GM18498 (cell line): ENCODE results near the gene CWF19L2.
A peak's percentile ranks its signal among the peaks of the same experiment; 100 is the strongest.
"Not testable (repeated sequence)": the region's sequence is repeated elsewhere in the genome, so short reads cannot be mapped to it uniquely, and the experiment has no call there.

Source experiments
- ATAC-seq: cut with Tn5 transposase; IDR thresholded peaks from one replicate; pipeline ENCODE4 v1.9.1; 2021; ENCODE audit warnings: mild to moderate bottlenecking, moderate library complexity; ENCODE audit not compliant: unreplicated experiment

Gene CWF19L2

DNA sequence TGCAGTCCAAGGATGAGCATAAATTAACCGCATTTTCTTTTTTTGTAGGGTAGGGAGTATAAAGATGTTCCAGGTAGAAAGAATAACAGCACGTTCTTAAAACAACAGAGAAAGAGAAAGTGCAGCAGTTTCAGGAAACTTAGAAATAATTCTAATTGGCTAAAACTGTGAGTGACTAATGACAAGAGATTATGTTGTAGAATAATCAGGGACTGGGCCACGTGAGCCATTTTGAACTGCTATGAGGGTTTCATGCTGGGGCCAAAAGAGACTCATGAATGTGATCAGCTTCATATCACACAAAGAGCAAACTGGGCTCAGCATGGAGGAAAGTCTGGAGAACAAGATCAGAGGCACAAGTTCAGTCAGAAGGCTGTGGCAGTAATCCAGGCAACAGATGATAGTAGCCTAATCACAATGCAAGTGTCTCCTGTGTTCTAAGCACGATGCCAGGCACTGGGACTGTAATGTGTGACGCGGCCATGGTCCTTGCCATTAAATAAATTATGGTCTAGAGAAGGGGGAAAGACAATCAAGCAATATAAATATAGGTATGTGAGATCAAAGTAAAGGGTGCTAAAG is 17.9 kb downstream of the CWF19L2 start:
- no peak for ATAC-seq

DNA sequence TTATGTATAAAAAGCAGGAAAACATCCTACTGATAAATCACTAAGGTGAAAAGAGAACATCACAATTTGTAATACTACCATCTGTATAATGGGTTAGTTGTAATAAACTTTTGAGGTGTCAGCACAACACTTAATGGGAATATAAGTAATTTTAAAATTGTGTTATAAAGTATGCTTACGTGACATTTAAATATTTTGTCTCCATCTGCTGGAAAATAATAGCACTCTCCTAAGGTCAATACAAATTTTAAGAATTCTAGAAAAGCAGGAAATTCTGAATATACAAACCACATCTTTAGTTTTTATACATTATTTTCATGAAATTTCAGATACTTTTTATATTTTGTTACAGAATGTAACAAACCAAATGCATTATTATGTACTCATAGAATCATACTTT is 19.5 kb downstream of the CWF19L2 start:
- ATAC-seq = no peak

DNA sequence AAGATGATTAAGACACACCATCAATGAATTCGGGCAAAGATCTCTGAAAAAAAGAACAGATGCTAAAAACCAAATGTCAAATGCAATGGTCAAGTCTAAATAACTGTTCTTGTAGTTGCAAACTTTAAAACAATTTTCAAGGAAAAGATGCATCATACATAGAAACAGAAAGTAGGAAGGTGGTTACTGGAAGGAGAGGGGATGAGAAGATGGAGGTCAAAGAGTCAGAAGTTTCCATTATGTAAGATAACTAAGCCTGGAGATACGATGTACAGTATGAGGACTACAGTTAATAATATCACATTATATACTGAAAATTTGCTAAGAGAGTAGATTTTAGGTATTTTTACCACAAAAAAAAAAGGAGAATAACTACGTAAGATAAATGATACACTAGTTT is 27.1 kb downstream of the CWF19L2 start:
- ATAC-seq = no peak

DNA sequence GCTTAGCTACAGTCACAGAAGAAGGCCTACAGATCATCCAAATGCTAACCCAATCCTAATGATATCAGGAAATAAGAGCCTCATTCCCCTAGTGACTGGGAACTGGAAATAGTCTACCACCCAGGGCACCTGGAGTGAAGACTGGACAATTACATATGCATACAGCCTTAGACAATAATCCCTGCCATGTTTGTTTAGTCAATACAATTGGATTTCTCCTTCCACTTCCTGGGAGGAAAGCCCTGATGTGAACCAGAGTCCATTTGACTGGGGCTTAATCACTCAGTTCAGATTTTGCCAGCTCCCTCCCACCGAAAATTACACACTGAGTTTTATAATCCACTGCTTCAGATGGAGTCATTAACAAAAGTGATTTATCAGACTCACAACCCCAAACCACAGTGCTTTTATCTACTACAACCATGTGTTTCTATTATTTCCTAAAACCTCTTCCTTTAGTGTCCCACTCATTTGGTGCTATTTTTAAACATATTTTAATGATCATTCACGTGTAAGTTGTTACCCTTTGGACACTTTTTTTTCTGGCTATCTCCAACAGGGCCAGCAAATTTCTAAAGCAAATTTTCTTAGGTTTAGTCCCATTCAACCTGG is 29.9 kb downstream of the CWF19L2 start:
- ATAC-seq = no peak

DNA sequence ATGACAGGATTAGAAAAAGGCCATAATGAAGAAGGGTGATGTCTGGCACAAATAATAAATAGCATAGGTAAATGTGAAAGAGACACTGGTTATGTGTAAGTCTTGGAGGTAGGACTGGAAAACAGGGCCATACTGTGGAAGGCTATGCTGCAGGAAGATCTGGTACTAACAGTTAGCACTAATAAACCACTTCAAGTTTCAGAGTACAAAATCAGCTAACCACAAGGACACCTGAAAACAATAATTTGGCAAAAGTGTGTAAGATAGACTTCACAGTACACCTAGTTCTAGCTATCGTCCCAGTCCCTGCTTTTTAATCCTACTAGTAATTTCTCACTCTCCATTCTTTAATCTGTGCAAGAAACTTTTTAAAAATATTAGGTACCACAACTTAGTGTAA is 44.3 kb downstream of the CWF19L2 start:
- peak; percentile 73 for ATAC-seq

DNA sequence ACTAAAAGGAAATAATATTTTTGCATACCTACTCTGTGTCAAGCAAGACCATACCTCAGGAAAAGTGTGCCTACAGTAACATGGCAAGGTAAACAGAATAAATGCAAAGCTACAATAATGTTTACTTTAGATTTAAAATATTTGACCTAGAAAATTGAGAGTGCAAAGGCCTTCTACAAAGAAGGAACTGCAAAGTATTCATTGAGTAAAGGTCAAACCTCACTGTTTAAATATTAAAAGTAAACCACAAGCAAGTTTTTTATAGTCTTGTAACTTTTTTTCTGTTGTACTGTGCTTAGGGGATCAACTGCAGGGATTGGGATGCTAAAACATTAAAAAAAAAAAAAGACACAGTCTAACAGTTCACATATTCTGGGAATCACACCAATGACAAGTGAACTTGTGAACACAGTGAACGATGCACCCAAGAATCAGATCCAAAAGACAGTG is 48.8 kb downstream of the CWF19L2 start:
- no peak for ATAC-seq

DNA sequence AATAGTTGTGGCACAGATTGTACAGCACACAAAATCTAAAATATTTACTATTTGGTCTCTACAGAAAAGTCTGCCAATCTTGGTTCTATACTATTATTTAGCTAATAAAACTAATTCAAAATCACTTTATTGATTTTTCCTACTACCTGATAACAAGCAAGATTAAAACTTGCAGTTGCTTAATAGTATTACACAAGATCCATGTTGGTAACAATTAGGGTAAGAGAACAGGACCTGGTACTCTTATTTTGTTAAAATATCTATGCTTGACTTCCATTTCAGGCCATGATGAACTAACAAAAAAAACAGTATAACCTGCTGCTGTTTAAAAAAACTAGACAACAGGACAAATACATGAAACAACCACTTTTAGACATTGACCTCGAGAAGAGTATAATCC is 52.4 kb downstream of the CWF19L2 start:
- no peak for ATAC-seq

DNA sequence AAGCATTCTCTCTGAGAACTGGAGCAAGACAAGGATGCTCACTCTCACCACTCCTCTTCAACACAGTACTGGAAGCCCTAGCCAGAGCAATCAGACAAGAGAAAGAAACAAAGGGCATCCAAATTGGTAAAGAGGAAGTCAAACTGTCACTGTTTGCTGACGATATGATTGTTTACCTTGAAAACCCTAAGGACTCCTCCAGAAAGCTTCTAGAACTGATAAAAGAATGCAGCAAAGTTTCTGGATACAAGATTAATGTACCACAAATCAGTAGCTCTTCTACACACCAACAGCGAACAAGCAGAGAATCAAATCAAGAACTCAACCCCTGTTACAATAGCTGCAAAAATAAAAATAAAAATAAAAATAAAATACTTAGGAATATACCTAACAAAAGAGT is 56.5 kb downstream of the CWF19L2 start:
- ATAC-seq = not testable (repeated sequence)

DNA sequence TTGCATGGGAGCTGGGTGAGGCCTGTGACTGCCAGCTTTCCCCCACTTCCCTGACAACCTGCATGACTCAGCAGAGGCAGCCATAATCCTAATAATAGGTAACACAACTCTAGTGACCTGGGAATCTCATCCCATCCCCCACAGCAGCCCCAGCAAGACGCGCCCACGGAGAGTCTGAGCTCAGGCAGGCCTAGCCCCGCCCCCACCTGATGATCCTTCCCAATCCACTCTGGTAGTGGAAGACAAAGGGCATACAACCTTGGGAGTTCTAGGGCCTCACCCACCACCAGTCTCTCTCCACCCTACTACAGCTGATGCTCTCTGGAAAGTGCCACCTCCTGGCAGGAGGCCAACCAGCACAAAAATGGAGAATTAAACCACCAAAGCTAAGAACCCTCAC is 60.3 kb downstream of the CWF19L2 start:
- ATAC-seq = no peak

DNA sequence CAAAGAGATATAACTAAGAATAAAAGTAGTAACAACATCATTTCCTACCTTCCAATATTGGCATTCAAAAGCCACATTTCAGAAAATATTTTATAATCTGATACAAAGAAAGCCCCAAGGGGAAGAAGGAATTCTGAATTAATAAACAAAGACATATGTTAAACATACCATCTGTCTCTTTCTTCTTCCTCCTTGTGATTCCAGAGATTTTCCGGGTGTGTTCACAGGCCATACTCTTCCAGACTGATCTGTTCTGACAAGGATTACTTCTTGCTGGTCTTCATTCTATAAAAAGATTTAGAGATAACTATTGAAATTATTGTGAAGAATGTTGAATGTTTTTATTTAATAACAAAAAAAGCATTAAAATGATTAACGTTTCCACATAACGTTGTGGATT is 65.0 kb downstream of the CWF19L2 start:
- no peak for ATAC-seq

DNA sequence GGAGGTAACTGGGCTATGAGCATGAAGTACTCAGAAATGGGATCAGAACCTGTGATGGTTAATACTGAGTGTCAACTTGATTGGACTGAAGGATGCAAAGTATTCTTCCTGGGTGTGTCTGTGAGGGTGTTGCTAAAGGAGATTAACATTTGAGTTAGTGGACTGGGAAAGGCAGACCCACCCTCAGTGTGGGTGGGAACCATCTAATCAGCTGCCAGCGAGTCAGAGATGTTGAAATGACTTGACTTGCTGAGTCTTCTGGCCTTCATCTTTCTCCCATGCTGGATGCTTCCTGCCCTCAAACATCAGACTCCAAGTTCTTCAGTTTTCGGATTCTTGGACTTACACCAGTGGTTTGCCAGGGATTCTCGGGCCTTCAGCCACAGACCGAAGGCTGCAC is 66.9 kb downstream of the CWF19L2 start:
- ATAC-seq = not testable (repeated sequence)

DNA sequence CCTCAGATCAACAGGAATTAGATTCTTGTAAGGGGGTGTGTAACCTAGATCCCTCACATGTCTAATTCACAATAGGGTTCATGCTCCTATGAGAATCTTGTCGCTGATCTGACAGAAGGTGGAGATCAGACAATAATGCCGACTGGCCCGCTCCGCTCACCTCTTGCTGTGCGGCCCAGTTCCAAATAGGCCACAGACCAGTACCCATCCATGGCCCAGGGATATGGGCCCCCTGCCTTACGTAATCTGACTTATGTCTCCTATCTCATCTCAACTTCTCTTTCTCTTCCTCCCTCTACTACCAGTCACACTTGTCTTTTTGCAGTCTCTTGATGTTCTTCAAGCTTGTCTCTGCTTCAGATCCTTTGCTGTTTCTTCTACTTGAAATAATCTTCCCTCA is 70.0 kb downstream of the CWF19L2 start:
- no peak for ATAC-seq

DNA sequence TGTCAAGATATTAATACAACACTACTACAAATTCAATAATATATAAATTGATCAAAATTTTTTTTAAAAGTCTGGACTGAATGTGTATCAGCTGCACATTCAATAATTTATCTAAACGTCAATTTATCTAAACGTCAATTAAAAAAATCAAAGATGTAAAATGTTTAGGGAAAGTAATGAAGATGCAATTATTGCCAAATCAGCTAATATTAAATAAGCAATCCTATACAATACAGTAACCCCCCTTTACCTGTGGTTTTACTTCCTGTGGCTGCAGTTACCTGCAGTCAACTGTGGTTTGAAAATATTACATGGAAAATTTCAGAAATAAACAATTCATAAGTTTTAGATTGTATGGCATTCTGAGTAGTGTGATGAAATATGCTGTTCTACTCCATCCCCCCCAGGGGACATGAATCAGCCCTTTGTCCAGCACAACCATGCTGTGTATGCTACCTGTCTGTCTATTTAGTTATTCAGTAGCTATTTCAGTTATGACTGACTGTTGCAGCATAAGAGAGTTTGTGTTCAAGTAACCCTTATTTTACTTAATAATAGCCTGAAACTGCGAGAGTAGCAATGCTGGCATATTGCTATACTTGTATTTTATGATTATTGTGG is 72.2 kb downstream of the CWF19L2 start:
- no peak for ATAC-seq

DNA sequence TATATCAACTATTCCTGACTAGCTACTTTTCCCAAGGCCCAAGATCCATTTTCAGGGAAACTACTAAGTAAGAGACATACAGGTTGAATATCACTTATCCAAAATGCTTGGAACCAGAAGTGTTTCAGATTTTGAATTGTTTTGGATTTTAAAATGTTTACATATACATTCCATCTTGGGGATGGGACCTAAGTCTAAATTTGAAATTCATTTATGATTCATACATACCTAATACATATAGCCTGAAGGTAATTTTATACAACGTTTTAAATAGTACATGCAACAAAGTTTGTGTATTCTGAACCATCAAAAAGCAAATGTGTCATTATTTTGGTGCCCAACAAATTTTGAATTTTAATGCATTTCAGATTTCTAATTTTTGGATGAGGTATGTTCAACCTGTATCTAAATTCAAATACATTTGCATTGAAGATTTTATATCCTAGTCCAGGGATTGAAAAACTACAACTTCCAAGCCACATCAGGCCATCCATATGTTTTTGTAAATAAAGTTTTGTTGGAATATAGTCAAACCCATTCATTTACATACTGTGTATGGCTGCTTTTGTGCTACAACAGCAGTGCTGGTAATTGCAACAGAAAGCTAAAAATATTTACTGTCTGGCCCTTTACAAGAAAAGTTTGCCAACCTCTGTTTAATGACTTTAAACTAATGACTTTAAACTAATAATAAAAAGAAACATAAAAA is 73.3 kb downstream of the CWF19L2 start:
- ATAC-seq = no peak

DNA sequence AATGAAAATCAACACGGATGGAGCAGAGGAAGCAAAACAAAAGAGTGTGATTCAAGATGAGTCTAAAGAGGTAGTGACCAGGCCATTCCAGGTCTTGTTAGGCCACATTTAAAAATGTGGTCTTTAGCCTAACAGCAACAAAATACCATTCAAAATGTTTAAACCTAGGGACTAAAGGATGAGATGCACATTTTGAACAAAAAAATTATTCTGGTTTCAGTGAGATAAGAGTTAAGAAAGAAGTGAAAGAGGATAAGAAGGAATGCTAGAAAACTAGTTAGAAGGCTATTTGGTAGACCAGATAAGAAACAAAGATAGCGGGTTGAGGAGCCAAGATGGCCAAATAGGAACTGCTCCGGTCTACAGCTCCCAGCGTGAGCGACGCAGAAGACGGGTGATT is 85.2 kb downstream of the CWF19L2 start:
- ATAC-seq = no peak

DNA sequence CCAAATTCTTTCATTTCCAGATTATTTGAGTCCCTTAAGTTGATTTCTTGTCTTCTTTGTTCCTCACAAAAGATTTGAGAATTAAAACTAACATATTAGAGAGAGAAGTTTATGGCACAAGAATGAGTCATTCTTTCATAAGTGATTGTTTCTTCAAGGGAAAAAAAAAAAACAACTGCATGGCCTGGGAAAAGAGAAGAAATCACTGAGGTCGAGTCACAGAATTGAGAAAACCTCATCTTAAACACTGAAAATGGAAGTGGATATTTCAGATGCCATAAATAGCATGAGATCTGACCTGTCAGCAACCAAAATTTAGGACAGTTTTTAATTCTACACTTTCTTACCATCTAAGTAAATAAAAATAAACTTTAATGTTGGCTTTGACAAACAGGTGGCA is 87.2 kb downstream of the CWF19L2 start:
- no peak for ATAC-seq

DNA sequence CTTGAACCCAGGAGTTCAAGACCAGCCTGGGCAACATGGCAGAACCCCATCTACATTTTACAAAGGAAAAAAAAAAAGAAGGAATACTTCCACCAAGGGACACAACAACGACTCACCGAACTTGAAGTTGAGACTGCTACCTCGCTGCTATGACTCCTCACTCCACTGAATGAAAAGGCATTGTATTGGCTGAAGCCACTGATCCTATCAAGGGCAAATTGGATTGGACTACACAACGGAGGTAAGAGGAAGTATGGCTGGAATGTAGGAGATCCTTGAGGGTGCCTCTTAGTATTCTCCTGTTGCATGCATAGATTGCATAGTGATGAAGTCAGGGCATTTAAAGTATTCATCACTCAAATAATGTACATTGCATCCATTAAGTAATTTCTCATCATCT is 97.9 kb downstream of the CWF19L2 start:
- no peak for ATAC-seq

DNA sequence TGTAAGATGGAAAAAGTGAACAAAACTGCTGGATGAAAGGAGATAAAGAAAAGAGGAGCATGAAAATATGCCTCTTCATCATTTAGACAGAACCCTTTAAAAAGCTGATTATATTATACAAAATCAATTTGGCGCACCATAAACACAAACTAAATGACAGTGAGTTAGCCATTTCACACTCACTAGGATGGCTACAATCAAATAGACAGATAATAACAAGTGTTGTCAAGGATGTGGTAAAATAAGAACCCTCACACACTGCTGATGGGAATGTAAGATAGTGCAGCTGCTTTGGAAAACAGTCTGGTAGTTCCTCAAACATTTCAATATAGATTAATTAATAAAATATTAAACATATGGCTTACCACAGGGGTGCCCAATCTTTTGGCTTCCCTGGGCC is 99.7 kb downstream of the CWF19L2 start:
- ATAC-seq = no peak

DNA sequence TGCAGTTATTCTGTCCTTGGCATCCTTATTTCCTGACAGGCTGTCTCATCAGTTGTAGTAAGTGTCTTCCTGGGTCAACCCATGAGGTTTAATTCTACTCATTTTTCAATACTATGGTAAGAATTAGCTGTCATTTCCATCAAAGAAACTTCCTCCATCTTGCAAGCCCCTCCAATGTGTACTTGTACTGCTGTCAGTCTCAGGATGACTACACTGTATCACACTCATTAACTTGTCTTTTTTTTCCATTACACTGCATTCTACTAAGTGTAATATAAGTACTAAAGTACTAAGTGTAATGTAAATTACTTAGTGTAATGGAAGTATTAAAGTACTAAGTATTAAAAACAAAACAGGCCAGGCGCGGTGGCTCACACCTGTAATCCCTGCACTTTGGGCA is 102.8 kb downstream of the CWF19L2 start:
- ATAC-seq = no peak

DNA sequence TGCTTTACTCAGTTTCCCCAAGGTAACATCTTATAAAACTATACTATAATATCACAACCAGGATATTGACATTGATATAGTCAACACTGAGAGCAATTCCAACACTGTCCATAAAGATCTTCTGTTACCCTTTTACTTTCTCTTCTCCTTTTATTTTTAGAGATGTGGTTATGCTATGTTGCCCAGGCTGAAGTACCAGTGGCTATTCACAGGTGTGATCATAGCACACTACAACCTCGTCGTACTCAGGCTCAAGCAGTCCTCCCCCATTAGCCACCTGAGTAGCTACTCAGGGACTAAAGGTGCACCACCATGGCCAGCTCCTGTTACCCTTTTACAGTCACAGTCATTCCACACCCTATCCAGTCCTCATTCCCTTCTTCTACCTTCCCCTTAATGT is 119.7 kb downstream of the CWF19L2 start:
- ATAC-seq = peak; percentile 57

DNA sequence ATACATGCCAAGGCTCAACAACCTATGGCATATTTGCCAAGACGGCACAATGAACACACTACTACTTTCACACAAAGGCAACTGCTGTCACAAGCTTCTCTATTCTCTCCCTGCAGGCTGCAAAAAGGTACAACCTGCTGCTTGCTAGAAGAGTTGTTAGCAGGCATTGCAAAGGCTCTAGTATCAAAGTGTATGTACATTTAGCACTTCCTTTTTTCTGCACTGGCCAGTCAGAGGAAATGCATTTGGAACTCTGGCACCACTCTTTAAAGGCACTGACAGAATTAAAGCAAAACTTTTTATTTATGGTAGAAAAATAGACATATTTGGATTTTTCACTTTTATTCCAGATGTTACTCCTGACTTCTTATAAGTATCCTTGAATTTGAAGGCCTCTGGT is 125.9 kb downstream of the CWF19L2 start:
- ATAC-seq = no peak

DNA sequence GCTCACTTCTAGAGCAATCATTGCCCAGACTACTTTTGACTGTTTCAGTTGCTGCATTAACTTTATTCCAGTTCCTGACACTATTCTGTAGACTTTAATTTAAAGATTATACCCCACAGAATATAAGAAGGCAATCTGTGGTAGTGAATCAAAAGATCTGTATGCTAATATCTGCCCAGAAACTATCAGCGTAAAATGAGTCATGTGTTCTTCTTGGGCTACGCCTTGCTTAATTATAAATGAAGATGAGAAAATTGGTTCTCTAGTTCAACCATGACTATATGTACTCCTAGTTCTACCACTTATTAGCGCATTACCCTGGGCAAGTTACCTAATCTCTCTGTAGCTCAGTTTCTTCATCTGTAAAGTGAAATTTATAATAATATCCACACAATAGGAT is 128.5 kb downstream of the CWF19L2 start:
- no peak for ATAC-seq
